IPS-15b (cell line): ENCODE data around the gene MTUS2.
"Not testable (repeated sequence)": the region's sequence is repeated elsewhere in the genome, so short reads cannot be mapped to it uniquely, and the experiment has no call there.

ENCODE experiments used
- H3K27me3 ChIP-seq: one replicate; pipeline ENCODE4 v1.6.1; 2013; ENCODE audit warnings: low read length; ENCODE audit not compliant: control insufficient read depth, insufficient read depth
- H3K36me3 ChIP-seq: one replicate; pipeline ENCODE4 v1.6.1; 2013; ENCODE audit warnings: low read length; ENCODE audit not compliant: control insufficient read depth, insufficient read depth
- H3K4me1 ChIP-seq: one replicate; pipeline ENCODE4 v1.6.1; 2013; ENCODE audit warnings: mild to moderate bottlenecking, low read length; ENCODE audit not compliant: control insufficient read depth, insufficient read depth
- H3K4me3 ChIP-seq: one replicate; pipeline ENCODE4 v1.5.1; 2013; ENCODE audit warnings: low read depth, low read length
- H3K9ac ChIP-seq: one replicate; pipeline ENCODE4 v1.6.1; 2013; ENCODE audit warnings: low read depth, mild to moderate bottlenecking, low read length
- H3K9me3 ChIP-seq: one replicate; pipeline ENCODE4 v1.6.1; 2013; ENCODE audit warnings: mild to moderate bottlenecking, low read length; ENCODE audit not compliant: control insufficient read depth, insufficient read depth

Gene MTUS2

DNA sequence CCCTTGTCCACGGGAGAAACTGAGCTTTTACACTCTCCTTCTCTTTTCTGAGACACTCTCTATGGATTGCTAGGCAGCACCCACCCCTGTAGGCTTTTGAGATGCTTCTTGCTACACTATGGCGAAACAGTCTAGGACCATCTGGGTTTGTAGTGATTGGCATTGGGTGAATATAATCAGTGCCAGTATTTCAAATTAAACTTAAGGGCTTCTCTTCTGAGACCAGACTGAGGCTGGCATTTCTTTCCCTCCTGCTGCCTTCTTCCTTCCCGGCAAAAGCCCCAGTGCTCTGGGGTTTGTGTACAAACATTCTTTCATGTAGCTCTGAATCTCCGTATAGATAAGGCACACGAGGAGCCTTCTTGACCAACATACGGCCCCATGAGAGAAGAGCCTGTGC, 498.6 kb downstream of the MTUS2 start:
- H3K36me3 ChIP-seq, result no peaks in the 10 kb centered on the region
- H3K9ac ChIP-seq, result no peak overlapping the region
- H3K4me3 ChIP-seq, result no peak overlapping the region
- H3K4me1 ChIP-seq, result no peaks in the 10 kb centered on the region
- no peaks in the 10 kb centered on the region for H3K9me3 ChIP-seq
- no peaks in the 10 kb centered on the region for H3K27me3 ChIP-seq

DNA sequence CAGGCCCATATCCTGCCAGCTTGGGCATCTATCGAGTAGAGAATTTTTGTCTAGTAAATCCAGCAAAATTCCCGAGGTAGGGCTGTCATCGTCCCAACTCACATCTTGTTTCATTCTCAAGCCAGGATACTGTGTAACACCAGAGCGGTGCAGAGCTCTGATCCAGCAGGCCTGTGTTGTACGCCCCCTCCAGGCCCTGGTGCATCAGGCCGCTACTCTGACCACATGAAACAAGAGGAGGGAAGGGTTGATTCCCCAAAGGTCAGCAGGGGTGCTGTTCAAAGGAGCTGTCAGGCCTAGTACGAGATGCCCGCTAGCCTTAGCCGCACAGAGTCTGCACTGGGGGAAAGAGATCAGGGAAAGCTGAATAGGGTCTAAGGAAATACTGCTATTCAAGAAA, 499.3 kb downstream of the MTUS2 start:
- Histone ChIP-seq H3K4me3 (no peak overlapping the region), H3K9ac (no peak overlapping the region), H3K36me3 (no peaks in the 10 kb centered on the region), H3K27me3 (no peaks in the 10 kb centered on the region), H3K4me1 (no peaks in the 10 kb centered on the region), H3K9me3 (no peaks in the 10 kb centered on the region)

- H3K36me3 ChIP-seq, result no peaks in the 10 kb centered on the region
- H3K9me3 ChIP-seq, result no peaks in the 10 kb centered on the region
- H3K4me3 ChIP-seq, result no peak overlapping the region
- no peaks in the 10 kb centered on the region for H3K27me3 ChIP-seq
- H3K4me1 ChIP-seq, result no peaks in the 10 kb centered on the region
- no peak overlapping the region for H3K9ac ChIP-seq
Measured at GRCh38 chr13:29323954-29324353, 503.8 kb downstream of the MTUS2 start.

DNA sequence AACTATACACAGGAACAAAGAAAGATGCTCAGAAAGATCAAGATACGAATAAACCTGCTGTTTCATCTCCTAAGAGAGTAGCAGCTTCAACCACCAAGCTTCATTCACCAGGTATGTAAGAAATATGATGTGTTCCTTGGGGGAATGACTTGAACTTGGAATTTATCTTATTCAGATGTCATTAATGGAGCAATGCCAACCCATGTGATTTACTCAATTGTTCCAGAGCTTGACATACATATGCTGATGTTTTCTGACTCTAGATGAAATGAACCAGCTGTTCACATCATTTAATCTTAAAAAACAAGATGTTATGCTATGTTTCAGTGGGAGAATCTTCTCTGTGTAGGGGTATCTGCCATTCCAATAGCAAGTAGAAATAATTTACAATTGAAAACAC, 504.5 kb downstream of the MTUS2 start:
- Histone ChIP-seq H3K4me3 (no peak overlapping the region), H3K27me3 (no peaks in the 10 kb centered on the region), H3K9me3 (no peaks in the 10 kb centered on the region), H3K36me3 (no peaks in the 10 kb centered on the region), H3K9ac (no peak overlapping the region), H3K4me1 (no peaks in the 10 kb centered on the region)

DNA sequence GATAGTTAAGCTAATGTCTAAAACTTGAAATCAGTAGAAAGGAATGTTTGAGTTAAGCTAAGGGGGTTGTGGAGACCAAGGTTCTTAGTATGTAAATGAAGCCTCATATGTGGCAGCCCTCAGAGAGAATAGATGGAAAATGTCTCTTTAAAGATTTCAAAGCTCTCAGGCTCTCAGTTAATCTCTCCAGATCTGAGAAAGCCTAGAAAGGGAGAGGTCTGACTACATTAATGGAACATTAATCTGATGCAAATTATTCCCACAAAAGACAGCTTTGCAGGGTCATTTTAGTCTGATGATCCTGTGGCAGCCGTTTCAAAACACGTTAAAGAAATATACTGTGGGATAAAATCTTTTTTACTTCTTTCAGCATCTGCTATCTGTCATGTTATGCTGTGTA, 508.4 kb downstream of the MTUS2 start:
- H3K9ac ChIP-seq, result no peak overlapping the region
- H3K36me3 ChIP-seq, result no peaks in the 10 kb centered on the region
- no peaks in the 10 kb centered on the region for H3K27me3 ChIP-seq
- H3K4me1 ChIP-seq, result no peaks in the 10 kb centered on the region
- H3K9me3 ChIP-seq, result no peaks in the 10 kb centered on the region
- H3K4me3 ChIP-seq, result no peak overlapping the region

DNA sequence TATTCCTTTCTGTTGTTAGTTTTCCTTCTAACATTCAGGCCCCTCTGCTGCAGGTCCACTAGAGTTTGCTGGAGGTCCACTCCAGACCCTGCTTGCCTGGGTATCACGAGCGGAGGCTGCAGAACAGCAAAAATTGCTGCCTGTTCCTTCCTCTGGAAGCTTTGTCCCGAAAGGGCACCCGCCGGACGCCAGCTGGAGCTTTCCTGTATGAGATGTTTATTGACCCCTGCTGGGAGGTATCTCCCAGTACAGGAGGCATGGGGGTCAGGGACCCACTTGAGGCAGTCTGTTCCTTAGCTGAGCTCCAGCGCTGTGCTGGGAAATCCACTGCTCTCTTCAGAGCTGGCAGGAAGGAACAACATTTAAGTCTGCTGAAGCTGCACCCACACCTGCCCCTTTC, 516.2 kb downstream of the MTUS2 start:
- no peaks in the 10 kb centered on the region for H3K4me1 ChIP-seq
- no peak overlapping the region for H3K9ac ChIP-seq
- H3K36me3 ChIP-seq, result no peaks in the 10 kb centered on the region
- no peaks in the 10 kb centered on the region for H3K9me3 ChIP-seq
- no peak overlapping the region for H3K4me3 ChIP-seq
- H3K27me3 ChIP-seq, result no peaks in the 10 kb centered on the region

GRCh38 chr13:29339386-29340272, 519.5 kb downstream of the MTUS2 start:
- no peaks in the 10 kb centered on the region for H3K27me3 ChIP-seq
- H3K36me3 ChIP-seq, result no peaks in the 10 kb centered on the region
- H3K4me1 ChIP-seq, result no peaks in the 10 kb centered on the region

GRCh38 chr13:29345860-29346582, 525.9 kb downstream of the MTUS2 start:
- H3K4me3 ChIP-seq, H3K9me3 ChIP-seq, H3K9ac ChIP-seq, H3K27me3 ChIP-seq, H3K4me1 ChIP-seq, H3K36me3 ChIP-seq: not testable (repeated sequence)

More at GRCh38 chr13:29339386-29340272, 519.5 kb downstream of the MTUS2 start:
- Histone ChIP-seq H3K9ac (no peak overlapping the region), H3K9me3 (no peaks in the 10 kb centered on the region), H3K4me3 (no peak overlapping the region)

DNA sequence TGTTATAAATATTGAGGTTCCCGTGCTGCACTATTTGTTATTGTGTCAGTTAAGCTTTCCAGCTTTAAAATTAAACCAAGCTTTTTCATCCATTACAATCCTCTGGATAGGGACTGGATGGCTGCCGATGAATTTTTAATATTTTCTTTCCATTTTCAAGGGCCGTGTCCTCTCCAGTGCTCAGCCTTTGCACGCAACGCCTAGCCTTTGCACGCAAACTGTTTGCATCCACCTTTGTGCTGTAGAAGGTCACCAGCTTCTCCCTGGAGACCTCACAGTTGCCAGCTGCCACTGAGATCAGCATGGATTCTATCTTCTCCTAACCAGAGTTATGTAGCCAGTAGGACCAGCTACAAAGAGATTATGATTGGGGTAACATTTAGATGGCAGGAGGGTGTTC, 534.9 kb downstream of the MTUS2 start:
- H3K36me3 ChIP-seq, result no peaks in the 10 kb centered on the region

DNA sequence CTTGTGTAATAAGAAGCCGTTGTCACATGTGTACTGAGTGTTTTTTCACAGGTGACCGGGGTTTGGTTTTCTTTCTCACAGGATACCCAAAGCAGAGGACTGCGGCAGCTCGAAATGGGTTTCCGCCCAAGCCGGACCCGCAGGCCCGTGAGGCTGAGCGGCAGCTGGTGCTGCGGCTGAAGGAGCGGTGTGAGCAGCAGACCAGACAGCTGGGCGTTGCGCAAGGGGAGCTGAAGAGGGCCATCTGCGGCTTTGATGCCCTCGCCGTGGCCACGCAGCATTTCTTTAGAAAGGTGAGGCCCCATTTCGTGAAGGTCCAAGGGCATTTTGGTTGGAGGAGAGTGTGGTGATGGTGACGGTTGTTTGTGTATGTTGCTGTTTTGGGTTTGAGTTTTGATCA, 539.0 kb downstream of the MTUS2 start:
- H3K4me1 ChIP-seq, result no peaks in the 10 kb centered on the region
- no peaks in the 10 kb centered on the region for H3K9me3 ChIP-seq
- no peak overlapping the region for H3K9ac ChIP-seq
- H3K36me3 ChIP-seq, result no peaks in the 10 kb centered on the region
- H3K4me3 ChIP-seq, result no peak overlapping the region
- H3K27me3 ChIP-seq, result no peaks in the 10 kb centered on the region

More for the DNA sequence above, 534.9 kb downstream of the MTUS2 start:
- no peak overlapping the region for H3K9ac ChIP-seq
- H3K27me3 ChIP-seq, result no peaks in the 10 kb centered on the region
- H3K4me1 ChIP-seq, result no peaks in the 10 kb centered on the region
- no peaks in the 10 kb centered on the region for H3K9me3 ChIP-seq
- no peak overlapping the region for H3K4me3 ChIP-seq

GRCh38 chr13:29361716-29362115, 541.6 kb downstream of the MTUS2 start:
- Histone ChIP-seq H3K27me3 (no peaks in the 10 kb centered on the region), H3K36me3 (no peaks in the 10 kb centered on the region), H3K4me1 (no peaks in the 10 kb centered on the region), H3K4me3 (no peak overlapping the region), H3K9ac (no peak overlapping the region), H3K9me3 (no peaks in the 10 kb centered on the region)
